Natural killer cell (primary cell): ENCODE data around the gene PTPRQ. TPM values are rescaled to one million over a fixed set of nuclear protein-coding genes. Genes with fewer than 3 reads are reported as not detected.

Experiments used
- ATAC-seq, 3 donors: fragments of 150-1000 bp in 2 of 3; fragments of 200-7000 bp in 1 of 3; cut with Tn5 transposase; 1 replicate in 1 of 3; 2 replicates in 2 of 3; pipeline ENCODE4 v1.10.0; 2021; ENCODE audit warnings: mild to moderate bottlenecking in 2 of 3, moderate library complexity in 2 of 3
- DNase-seq, 2 donors: peaks; one replicate each; pipeline versions ENCODE4 v3.0.0 to v3.0.0-alpha.2; 2013 to 2021; ENCODE audit warnings: mixed read lengths in 1 of 2
- H3K27ac ChIP-seq: one replicate; pipeline ENCODE4 v1.5.1; 2013; ENCODE audit warnings: mild to moderate bottlenecking, low read length
- H3K27me3 ChIP-seq: one replicate; pipeline ENCODE4 v1.6.1; 2013; ENCODE audit warnings: low read length; ENCODE audit not compliant: control insufficient read depth, insufficient read depth
- H3K36me3 ChIP-seq: one replicate; pipeline ENCODE4 v1.6.1; 2013; ENCODE audit warnings: low read length; ENCODE audit not compliant: control insufficient read depth, insufficient read depth
- H3K4me1 ChIP-seq: one replicate; pipeline ENCODE4 v1.6.1; 2013; ENCODE audit warnings: low read length; ENCODE audit not compliant: control insufficient read depth, insufficient read depth
- H3K4me3 ChIP-seq: one replicate; pipeline ENCODE4 v1.5.1; 2013; ENCODE audit warnings: low read length
- H3K9me3 ChIP-seq: one replicate; pipeline ENCODE4 v1.6.1; 2013; ENCODE audit warnings: low read length; ENCODE audit not compliant: control insufficient read depth, insufficient read depth
- H3K27ac Mint-ChIP-seq, 2 donors: one replicate each; pipeline ENCODE4 v1.8.0; 2022; ENCODE audit warnings: mild to moderate bottlenecking in 2 of 2, mixed read lengths in 2 of 2, moderate library complexity in 1 of 2
- H3K27me3 Mint-ChIP-seq, 2 donors: one replicate each; pipeline ENCODE4 v1.8.0; 2022; ENCODE audit warnings: low read depth in 2 of 2, mixed read lengths in 2 of 2
- H3K36me3 Mint-ChIP-seq: one replicate; pipeline ENCODE4 v1.8.0; 2022; ENCODE audit warnings: mixed read lengths
- H3K4me1 Mint-ChIP-seq, 2 donors: one replicate each; pipeline ENCODE4 v1.8.0; 2022; ENCODE audit warnings: mixed read lengths in 2 of 2
- H3K4me3 Mint-ChIP-seq: one replicate; pipeline ENCODE4 v1.8.0; 2022; ENCODE audit warnings: mild to moderate bottlenecking, moderate library complexity, mixed read lengths
- H3K9me3 Mint-ChIP-seq, 2 donors: one replicate each; pipeline ENCODE4 v1.8.0; 2022; ENCODE audit warnings: mixed read lengths in 2 of 2
- WGBS: methylation state at CpG from one replicate; pipeline ENCODE4 v1.1.7; 2013; ENCODE audit warnings: missing lambda C conversion rate; ENCODE audit not compliant: insufficient coverage; 5-methylcytosine and 5-hydroxymethylcytosine counted together
- intact Hi-C: fragments of 100-400 bp; cut with micrococcal nuclease; formaldehyde crosslinking; loops from one replicate; pipeline ENCODE4 v1.14.2; 2022
- total RNA-seq, 4 donors: library from RNA; stranded (reverse); fragments of 120-200 nt in 1 of 4; gene quantifications; one replicate each; pipeline versions ENCODE4 v1.2.3 to v1.2.4, GENCODE V29; 2013 to 2022
- TF ChIP-seq, protein P1 (sequence below): fragments of 200-600 bp; IDR thresholded peaks from one replicate; pipeline ENCODE4 v1.8.0; 2022; ENCODE audit warnings: antibody characterized with exemption

Gene PTPRQ
- total RNA-seq, 3 donors from 2014 or later (not counting 1 experiment from before 2014, with no cell fraction given), result not detected

DNA sequence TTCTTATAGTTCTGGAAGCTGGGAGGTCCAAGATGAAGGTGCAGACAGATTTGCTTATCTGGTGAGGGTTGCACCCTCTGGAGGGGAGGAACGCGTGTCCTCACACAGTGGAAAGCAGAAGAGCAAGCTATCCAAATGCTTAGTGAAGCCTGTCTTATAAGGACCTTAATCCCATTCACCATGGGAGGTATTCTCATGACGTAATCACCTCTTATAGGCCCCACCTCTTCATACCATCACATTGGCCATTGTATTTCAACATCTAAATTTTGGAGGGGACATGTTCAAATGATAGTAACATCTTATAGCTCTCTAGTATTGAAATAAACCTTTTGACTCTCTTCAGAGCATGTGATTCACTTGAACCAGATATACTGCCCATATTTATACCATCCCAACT is 158.4 kb downstream of the PTPRQ start:
- Mint-ChIP-seq H3K27ac (no peak overlapping the region), H3K4me1 (no peaks in the 10 kb centered on the region), H3K27me3 (no peaks in the 10 kb centered on the region), H3K4me3 (no peak overlapping the region), H3K36me3 (no peaks in the 10 kb centered on the region), H3K9me3 (peaks cover 7 to 8% of the 10 kb centered on the region in 2 donors)
- ATAC-seq (no peak), DNase-seq (no peak)
- no peaks in the 10 kb centered on the region for H3K4me1 ChIP-seq
- no peaks in the 10 kb centered on the region for H3K27me3 ChIP-seq
- H3K36me3 ChIP-seq, result no peaks in the 10 kb centered on the region
- no peaks in the 10 kb centered on the region for H3K9me3 ChIP-seq
- TF ChIP-seq, protein P1, sequence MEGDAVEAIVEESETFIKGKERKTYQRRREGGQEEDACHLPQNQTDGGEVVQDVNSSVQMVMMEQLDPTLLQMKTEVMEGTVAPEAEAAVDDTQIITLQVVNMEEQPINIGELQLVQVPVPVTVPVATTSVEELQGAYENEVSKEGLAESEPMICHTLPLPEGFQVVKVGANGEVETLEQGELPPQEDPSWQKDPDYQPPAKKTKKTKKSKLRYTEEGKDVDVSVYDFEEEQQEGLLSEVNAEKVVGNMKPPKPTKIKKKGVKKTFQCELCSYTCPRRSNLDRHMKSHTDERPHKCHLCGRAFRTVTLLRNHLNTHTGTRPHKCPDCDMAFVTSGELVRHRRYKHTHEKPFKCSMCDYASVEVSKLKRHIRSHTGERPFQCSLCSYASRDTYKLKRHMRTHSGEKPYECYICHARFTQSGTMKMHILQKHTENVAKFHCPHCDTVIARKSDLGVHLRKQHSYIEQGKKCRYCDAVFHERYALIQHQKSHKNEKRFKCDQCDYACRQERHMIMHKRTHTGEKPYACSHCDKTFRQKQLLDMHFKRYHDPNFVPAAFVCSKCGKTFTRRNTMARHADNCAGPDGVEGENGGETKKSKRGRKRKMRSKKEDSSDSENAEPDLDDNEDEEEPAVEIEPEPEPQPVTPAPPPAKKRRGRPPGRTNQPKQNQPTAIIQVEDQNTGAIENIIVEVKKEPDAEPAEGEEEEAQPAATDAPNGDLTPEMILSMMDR, result no peak
- intact Hi-C loops, result no loop called here
- 100% methylated on average over 2 of the region's 3 CpGs for WGBS
- H3K27ac ChIP-seq, result no peak overlapping the region
- no peak overlapping the region for H3K4me3 ChIP-seq

DNA sequence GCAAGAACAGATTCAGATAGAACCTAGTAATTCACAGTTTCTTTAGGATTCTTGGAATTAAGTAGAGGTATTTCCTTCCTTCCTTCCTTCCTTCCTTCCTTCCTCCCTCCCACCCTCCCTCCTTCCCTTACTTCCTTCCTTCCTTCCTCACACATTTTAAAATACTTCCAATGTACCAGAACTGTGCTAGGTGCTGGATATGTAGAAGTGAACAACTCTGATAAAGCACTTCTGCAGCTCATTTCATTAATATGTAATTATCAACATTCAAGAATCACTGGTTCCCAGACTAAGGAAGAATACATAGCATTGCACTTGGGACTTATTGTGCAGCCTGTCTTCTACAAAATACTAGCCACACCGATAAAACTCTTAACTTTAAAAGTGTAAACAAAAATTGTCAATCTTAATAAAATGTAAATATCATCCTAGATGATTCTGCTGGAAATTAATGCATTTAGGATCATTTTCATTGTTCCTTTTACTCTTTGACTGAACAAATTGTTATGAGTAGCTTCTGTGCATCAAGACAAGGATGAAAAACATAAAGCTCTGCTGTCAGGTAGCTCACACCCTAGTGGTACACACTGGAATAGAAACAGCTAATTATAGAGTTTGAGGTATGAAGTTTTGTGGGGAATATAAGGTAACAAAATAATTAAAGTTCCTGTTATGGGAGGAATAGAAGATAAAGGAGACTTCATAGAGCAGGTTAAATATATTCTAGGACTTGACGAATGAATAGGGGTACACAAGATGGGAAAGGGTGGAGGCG is 163.5 kb downstream of the PTPRQ start:
- H3K27ac ChIP-seq, result no peak overlapping the region
- no peaks in the 10 kb centered on the region for H3K27me3 ChIP-seq
- ATAC-seq (no peak), DNase-seq (no peak)
- Mint-ChIP-seq H3K27me3 (no peaks in the 10 kb centered on the region), H3K27ac (no peak overlapping the region), H3K36me3 (no peaks in the 10 kb centered on the region), H3K9me3 (peaks cover 8% of the 10 kb centered on the region in 2 donors), H3K4me3 (no peak overlapping the region), H3K4me1 (no peaks in the 10 kb centered on the region)
- TF ChIP-seq, protein P1, result no peak
- WGBS, result 40% methylated on average over 2 of the region's 3 CpGs
- intact Hi-C loops, result no loop called here
- H3K9me3 ChIP-seq, result no peaks in the 10 kb centered on the region
- H3K4me1 ChIP-seq, result no peaks in the 10 kb centered on the region
- H3K4me3 ChIP-seq, result no peak overlapping the region
- no peaks in the 10 kb centered on the region for H3K36me3 ChIP-seq

DNA sequence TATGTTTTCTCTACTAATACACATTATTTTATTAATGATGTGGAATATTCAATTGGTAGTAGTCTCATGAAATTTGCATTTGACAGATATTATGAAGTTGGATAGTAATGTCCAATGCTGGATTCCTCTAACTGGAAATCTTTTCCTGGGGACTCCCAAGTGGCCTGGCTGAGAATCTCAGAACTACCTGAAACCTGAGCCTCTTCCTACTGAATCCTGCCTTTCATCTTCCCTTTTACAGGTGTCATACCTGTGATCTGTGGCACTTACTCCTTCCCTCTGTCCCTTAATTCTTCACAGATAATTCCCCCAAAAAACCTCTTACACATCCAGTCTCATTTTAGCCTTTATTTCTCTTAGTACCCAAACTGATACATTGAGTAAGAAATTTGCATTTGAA is 173.7 kb downstream of the PTPRQ start:
- Mint-ChIP-seq H3K36me3 (no peaks in the 10 kb centered on the region), H3K9me3 (peaks cover 5 to 6% of the 10 kb centered on the region in 2 donors), H3K27me3 (no peaks in the 10 kb centered on the region), H3K4me3 (no peak overlapping the region), H3K4me1 (no peaks in the 10 kb centered on the region), H3K27ac (no peak overlapping the region)
- H3K4me3 ChIP-seq, result no peak overlapping the region
- H3K27ac ChIP-seq, result no peak overlapping the region
- H3K9me3 ChIP-seq, result no peaks in the 10 kb centered on the region
- TF ChIP-seq, protein P1, result no peak
- DNase-seq (no peak), ATAC-seq (no peak)
- no peaks in the 10 kb centered on the region for H3K4me1 ChIP-seq
- H3K36me3 ChIP-seq, result no peaks in the 10 kb centered on the region
- H3K27me3 ChIP-seq, result no peaks in the 10 kb centered on the region
- intact Hi-C loops, result no loop called here

DNA sequence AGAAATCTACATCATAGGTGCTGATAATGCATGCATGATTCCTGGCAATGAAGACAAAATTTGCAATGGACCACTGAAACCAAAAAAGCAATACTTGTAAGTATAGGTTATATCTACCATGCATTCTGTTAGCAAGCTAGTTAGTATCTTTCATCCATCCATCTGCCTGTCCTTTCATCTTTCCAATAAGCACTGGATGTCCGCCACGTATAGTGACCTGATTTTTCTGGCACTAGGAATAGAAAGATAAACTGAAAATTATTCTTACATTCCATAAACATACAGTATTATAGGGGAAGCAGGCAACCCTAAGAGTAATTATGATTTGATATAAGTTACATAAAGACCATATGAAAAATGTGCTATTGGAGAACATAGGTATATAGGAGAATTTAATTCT is 176.2 kb downstream of the PTPRQ start:
- 100% methylated on average over 2 of the region's 2 CpGs for WGBS
- no peaks in the 10 kb centered on the region for H3K4me1 ChIP-seq
- H3K9me3 ChIP-seq, result no peaks in the 10 kb centered on the region
- H3K27me3 ChIP-seq, result no peaks in the 10 kb centered on the region
- H3K27ac ChIP-seq, result no peak overlapping the region
- TF ChIP-seq, protein P1, result no peak
- no peak for DNase-seq
- Mint-ChIP-seq H3K27ac (no peak overlapping the region), H3K4me3 (no peak overlapping the region), H3K4me1 (no peaks in the 10 kb centered on the region), H3K36me3 (no peaks in the 10 kb centered on the region), H3K9me3 (peaks cover 5 to 6% of the 10 kb centered on the region in 2 donors), H3K27me3 (no peaks in the 10 kb centered on the region)
- no peak overlapping the region for H3K4me3 ChIP-seq
- H3K36me3 ChIP-seq, result no peaks in the 10 kb centered on the region
- ATAC-seq, result no peak
- intact Hi-C loops, result no loop called here
